ENCODE data around the gene SNAPC2.

SNAPC2 gene

DNA sequence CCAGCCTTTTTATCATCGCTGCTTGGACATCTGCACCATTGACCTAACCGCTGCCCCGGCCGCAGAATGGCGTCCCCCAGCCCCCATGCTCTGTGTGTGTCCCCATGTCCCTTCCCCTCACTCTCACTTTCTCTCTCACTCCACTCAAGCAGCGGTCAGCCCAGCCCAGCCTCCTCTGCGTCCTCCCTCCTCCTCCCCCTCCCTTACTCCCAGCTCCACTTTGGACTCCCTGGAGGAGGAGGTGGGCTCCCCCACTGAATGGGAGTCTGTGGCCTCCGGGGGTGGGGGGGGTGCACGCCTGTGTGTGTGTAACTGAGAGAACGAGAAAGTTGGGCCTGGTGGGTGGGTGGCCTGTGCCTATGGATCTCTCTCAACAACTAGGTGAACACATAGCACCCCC lies 14.3 kb upstream of the SNAPC2 start:
- no peak overlapping the region for H3K4me2 ChIP-seq
- H3K27ac ChIP-seq = no peak overlapping the region
- TF ChIP-seq, protein P1, sequence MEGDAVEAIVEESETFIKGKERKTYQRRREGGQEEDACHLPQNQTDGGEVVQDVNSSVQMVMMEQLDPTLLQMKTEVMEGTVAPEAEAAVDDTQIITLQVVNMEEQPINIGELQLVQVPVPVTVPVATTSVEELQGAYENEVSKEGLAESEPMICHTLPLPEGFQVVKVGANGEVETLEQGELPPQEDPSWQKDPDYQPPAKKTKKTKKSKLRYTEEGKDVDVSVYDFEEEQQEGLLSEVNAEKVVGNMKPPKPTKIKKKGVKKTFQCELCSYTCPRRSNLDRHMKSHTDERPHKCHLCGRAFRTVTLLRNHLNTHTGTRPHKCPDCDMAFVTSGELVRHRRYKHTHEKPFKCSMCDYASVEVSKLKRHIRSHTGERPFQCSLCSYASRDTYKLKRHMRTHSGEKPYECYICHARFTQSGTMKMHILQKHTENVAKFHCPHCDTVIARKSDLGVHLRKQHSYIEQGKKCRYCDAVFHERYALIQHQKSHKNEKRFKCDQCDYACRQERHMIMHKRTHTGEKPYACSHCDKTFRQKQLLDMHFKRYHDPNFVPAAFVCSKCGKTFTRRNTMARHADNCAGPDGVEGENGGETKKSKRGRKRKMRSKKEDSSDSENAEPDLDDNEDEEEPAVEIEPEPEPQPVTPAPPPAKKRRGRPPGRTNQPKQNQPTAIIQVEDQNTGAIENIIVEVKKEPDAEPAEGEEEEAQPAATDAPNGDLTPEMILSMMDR (conservative IDR thresholded peaks at IDR 0.05; ENCODE audit: low read depth, low read length) = no peak
- no peaks in the 10 kb centered on the region for H4K20me1 ChIP-seq (ENCODE audit: insufficient read depth)
- peaks cover 5% of the 10 kb centered on the region for H3K4me1 ChIP-seq (ENCODE audit: low read depth, poor library complexity, severe bottlenecking)
- no peaks in the 10 kb centered on the region for H3K36me3 ChIP-seq (ENCODE audit: insufficient read depth)
- H3K27me3 ChIP-seq (ENCODE audit: insufficient read depth, low read depth) = no peaks in the 10 kb centered on the region
- H3K4me3 ChIP-seq (IDR thresholded peaks at IDR 0.05; ENCODE audit: insufficient read depth, low read depth, low read length) = no peak overlapping the region
- no peak overlapping the region for H3K9ac ChIP-seq
- H3K79me2 ChIP-seq (ENCODE audit: insufficient read depth, low read depth) = peaks cover 31% of the 10 kb centered on the region
- H2AFZ ChIP-seq (ENCODE audit: low read depth) = no peak overlapping the region

DNA sequence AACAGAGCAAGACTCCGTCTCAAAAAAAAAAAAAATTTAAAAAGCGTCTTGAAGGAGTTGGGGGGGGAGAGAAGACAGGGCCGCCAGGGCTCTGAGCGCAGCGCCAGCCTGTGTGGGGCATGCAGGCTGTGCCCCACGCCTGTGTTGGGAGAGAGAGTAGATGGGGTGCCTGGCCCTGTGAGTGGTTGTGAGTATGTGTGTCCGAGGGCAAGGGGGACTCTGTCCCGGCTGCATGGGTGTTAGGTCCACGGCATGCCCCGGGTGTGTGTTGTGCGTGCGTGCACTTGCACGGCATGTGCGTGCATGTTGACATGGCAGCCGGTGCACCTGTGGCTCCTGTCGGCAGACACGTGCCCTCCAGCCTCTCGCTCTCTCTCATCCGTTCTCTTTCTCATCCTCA lies 13.0 kb upstream of the SNAPC2 start:
- TF ChIP-seq, protein P1 (conservative IDR thresholded peaks at IDR 0.05; ENCODE audit: low read depth, low read length) = no peak
- H2AFZ ChIP-seq (ENCODE audit: low read depth) = no peak overlapping the region
- H3K27ac ChIP-seq = no peak overlapping the region
- no peak overlapping the region for H3K4me2 ChIP-seq
- no peaks in the 10 kb centered on the region for H3K27me3 ChIP-seq (ENCODE audit: insufficient read depth, low read depth)
- no peak overlapping the region for H3K9ac ChIP-seq
- peaks cover 31% of the 10 kb centered on the region for H3K79me2 ChIP-seq (ENCODE audit: insufficient read depth, low read depth)
- H4K20me1 ChIP-seq (ENCODE audit: insufficient read depth) = no peaks in the 10 kb centered on the region
- no peaks in the 10 kb centered on the region for H3K36me3 ChIP-seq (ENCODE audit: insufficient read depth)
- peaks cover 5% of the 10 kb centered on the region for H3K4me1 ChIP-seq (ENCODE audit: low read depth, poor library complexity, severe bottlenecking)
- H3K4me3 ChIP-seq (IDR thresholded peaks at IDR 0.05; ENCODE audit: insufficient read depth, low read depth, low read length) = no peak overlapping the region

DNA sequence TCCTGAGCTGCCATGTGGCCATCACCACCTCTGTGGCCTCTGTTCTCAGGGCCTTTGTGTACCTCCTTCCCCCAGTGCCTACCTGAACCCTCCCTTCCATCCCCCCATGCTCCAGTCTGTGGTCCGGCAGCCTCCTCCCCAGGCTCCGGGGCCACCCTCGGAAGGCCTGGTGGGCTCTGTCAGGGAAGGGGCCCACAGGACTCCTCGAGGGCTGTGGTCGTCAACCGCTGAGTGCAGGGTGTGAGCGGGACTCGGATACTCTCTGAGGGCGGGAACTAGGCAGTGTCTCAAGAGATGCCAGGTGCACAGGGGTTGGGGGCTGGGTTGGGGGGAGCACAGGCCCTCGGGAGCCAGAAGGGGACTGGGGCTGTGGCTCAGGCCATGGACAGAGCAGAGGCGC lies 12.6 kb upstream of the SNAPC2 start:
- Histone ChIP-seq H3K79me2 (ENCODE audit: insufficient read depth, low read depth) (peaks cover 31% of the 10 kb centered on the region), H3K27ac (no peak overlapping the region), H3K27me3 (ENCODE audit: insufficient read depth, low read depth) (no peaks in the 10 kb centered on the region), H3K4me3 (IDR thresholded peaks at IDR 0.05; ENCODE audit: insufficient read depth, low read depth, low read length) (no peak overlapping the region), H3K36me3 (ENCODE audit: insufficient read depth) (no peaks in the 10 kb centered on the region), H3K9ac (no peak overlapping the region), H3K4me1 (ENCODE audit: low read depth, poor library complexity, severe bottlenecking) (peaks cover 5% of the 10 kb centered on the region), H3K4me2 (no peak overlapping the region), H2AFZ (ENCODE audit: low read depth) (no peak overlapping the region), H4K20me1 (ENCODE audit: insufficient read depth) (no peaks in the 10 kb centered on the region)
- TF ChIP-seq, protein P1 (conservative IDR thresholded peaks at IDR 0.05; ENCODE audit: low read depth, low read length) = no peak

DNA sequence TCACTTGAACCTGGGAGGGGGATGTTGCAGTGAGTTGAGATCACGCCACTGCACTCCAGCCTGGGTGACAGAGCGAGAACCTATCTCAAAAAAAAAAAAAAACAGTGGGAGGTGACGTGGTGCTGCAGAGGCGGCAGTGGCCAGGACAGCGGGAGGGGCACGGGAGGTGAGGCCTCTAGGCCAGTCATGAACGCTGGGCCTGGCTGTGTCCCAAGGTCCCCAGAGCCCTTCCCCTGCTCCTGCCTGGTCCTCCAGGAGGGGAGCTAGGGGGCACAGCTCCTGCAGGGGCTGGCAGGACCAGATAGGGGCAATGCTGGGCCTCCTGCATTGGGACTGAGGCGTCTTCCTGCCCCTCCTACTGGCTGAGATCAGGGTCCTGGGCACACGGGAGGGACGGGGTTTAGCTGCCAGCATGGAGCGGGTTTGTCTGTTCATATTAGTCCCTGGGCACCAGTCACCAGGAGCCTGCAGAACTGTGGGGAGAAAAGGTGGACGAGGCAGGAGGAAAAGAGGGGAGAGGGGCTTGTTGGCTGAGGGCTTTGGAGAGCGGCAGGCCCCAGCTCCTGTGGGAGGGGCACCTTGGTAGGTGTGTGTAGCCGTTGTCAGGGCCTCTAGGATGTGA lies 11.9 kb upstream of the SNAPC2 start:
- H3K27me3 ChIP-seq (ENCODE audit: insufficient read depth, low read depth) = no peaks in the 10 kb centered on the region
- H3K27ac ChIP-seq = no peak overlapping the region
- TF ChIP-seq, protein P1 (conservative IDR thresholded peaks at IDR 0.05; ENCODE audit: low read depth, low read length) = no peak
- H3K79me2 ChIP-seq (ENCODE audit: insufficient read depth, low read depth) = peaks cover 31% of the 10 kb centered on the region
- H3K4me2 ChIP-seq = no peak overlapping the region
- H3K4me3 ChIP-seq (IDR thresholded peaks at IDR 0.05; ENCODE audit: insufficient read depth, low read depth, low read length) = no peak overlapping the region
- H3K9ac ChIP-seq = no peak overlapping the region
- no peak overlapping the region for H2AFZ ChIP-seq (ENCODE audit: low read depth)
- H3K36me3 ChIP-seq (ENCODE audit: insufficient read depth) = no peaks in the 10 kb centered on the region
- no peaks in the 10 kb centered on the region for H4K20me1 ChIP-seq (ENCODE audit: insufficient read depth)
- peaks cover 5% of the 10 kb centered on the region for H3K4me1 ChIP-seq (ENCODE audit: low read depth, poor library complexity, severe bottlenecking)
